Ovary (tissue), 9 donors: ENCODE results near the gene GABRG3. TPM values are rescaled to one million over a fixed set of nuclear protein-coding genes. Genes with fewer than 3 reads are reported as not detected.

Source experiments
- DNase-seq, 5 donors: peaks; one replicate each; pipeline ENCODE4 v3.0.0-alpha.2; 2019 to 2020
- H3K27ac ChIP-seq, 2 donors: fragments of 200-600 bp; one replicate each; pipeline versions ENCODE4 v1.5.1 to v1.8.0; 2019 to 2022
- H3K27me3 ChIP-seq: fragments of 200-600 bp; one replicate; pipeline ENCODE4 v1.8.0; 2022
- H3K36me3 ChIP-seq: fragments of 200-600 bp; sonication (generic); one replicate; pipeline ENCODE4 v1.5.1; 2019
- H3K4me1 ChIP-seq: one replicate; pipeline ENCODE4 v1.8.1; 2013; ENCODE audit warnings: mild to moderate bottlenecking, moderate library complexity; ENCODE audit not compliant: insufficient read depth
- H3K4me3 ChIP-seq: fragments of 200-600 bp; sonication (generic); one replicate; pipeline ENCODE4 v1.5.1; 2017
- H3K9me3 ChIP-seq, 2 donors: fragments of 200-600 bp in 1 of 2; sonication (generic) in 1 of 2; one replicate each; pipeline versions ENCODE4 v1.5.1 to v1.8.1; 2013 to 2019; ENCODE audit warnings: mild to moderate bottlenecking in 1 of 2, moderate library complexity in 1 of 2
- EP300 ChIP-seq: sonication (generic); formaldehyde crosslinking; IDR thresholded peaks from one replicate; pipeline ENCODE4 v1.6.1; 2017; ENCODE audit warnings: antibody characterized with exemption
- POLR2A ChIP-seq: fragments of 450-650 bp; IDR thresholded peaks from one replicate; pipeline ENCODE4 v1.6.1; 2017; ENCODE audit warnings: antibody characterized with exemption, mild to moderate bottlenecking, moderate library complexity
- WGBS, 3 donors: extraction: QIAGEN DNeasy Blood & Tissue Kit in 1 of 3; methylation state at CpG; one replicate each; pipeline versions ENCODE4 v1.1.5 to v1.1.7; 2013 to 2017; 5-methylcytosine and 5-hydroxymethylcytosine counted together
- intact Hi-C, 4 donors: fragments of 100-400 bp; cut with DNase I; formaldehyde crosslinking; loops; one replicate each; pipeline versions ENCODE4 v1.11.0 to v1.15.1; 2022 to 2023
- polyA plus RNA-seq, 2 donors: library from polyadenylated mRNA; stranded (reverse); fragments of 200-250 nt in 1 of 2; fragments of 350-450 nt in 1 of 2; fragmentation: Illumina TruSeq in 1 of 2; extraction: RNeasy Lipid Tissue Mini Kit (QIAGEN cat#74804) in 1 of 2; gene quantifications; one replicate each; pipeline ENCODE4 v1.2.3, GENCODE V29; 2013 to 2014
- total RNA-seq, 7 donors: library from RNA; depleted of rRNA in 2 of 7; stranded (reverse); fragments of >200 nt in 2 of 7; fragmentation: NEBNext Ultra II Directional in 3 of 7; extraction: Animal tissue kit (Norgen Biotek cat#: 25700) in 3 of 7; gene quantifications; one replicate each; pipeline versions ENCODE4 v1.1.0 to v1.2.4, GENCODE V29; 2016 to 2023
- TF ChIP-seq, protein P1 (sequence below), 3 donors: fragments of 450-650 bp in 2 of 3; fragments of 200-600 bp in 1 of 3; IDR thresholded peaks; one replicate each; pipeline versions ENCODE4 v1.5.1 to v1.8.0; 2016 to 2022; ENCODE audit warnings: antibody characterized with exemption in 3 of 3, mild to moderate bottlenecking in 1 of 3
- donor health status: DM: no; HTN: no; CAD: no; lungs with moderate emphysema.
- donor health status: DM: no; HTN: no; CAD: no.
- donor health status: Bipolar disorder and iron deficiency.
- donor health status: DM: yes; HTN: yes; CAD: no.
- donor health status: DM: no; HTN: no; CAD: no.
- donor health status: DM: yes; HTN: yes; CAD: no.

GABRG3 gene
- total and polyA plus RNA-seq, 9 donors = 0.01 to 0.18 (median 0.13) TPM; not detected in 6

- TF ChIP-seq, protein P1, sequence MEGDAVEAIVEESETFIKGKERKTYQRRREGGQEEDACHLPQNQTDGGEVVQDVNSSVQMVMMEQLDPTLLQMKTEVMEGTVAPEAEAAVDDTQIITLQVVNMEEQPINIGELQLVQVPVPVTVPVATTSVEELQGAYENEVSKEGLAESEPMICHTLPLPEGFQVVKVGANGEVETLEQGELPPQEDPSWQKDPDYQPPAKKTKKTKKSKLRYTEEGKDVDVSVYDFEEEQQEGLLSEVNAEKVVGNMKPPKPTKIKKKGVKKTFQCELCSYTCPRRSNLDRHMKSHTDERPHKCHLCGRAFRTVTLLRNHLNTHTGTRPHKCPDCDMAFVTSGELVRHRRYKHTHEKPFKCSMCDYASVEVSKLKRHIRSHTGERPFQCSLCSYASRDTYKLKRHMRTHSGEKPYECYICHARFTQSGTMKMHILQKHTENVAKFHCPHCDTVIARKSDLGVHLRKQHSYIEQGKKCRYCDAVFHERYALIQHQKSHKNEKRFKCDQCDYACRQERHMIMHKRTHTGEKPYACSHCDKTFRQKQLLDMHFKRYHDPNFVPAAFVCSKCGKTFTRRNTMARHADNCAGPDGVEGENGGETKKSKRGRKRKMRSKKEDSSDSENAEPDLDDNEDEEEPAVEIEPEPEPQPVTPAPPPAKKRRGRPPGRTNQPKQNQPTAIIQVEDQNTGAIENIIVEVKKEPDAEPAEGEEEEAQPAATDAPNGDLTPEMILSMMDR (IDR thresholded peaks at IDR 0.05) = no peak
- no peak for TF ChIP-seq POLR2A
- TF ChIP-seq EP300 = no peak
- Histone ChIP-seq H3K36me3 (no peaks in the 10 kb centered on the region), H3K9me3 (no peaks in the 10 kb centered on the region), H3K4me3 (no peak overlapping the region), H3K27ac (no peak overlapping the region), H3K4me1 (no peaks in the 10 kb centered on the region), H3K27me3 (no peaks in the 10 kb centered on the region)
- intact Hi-C loops = no loop called here
- WGBS, 3 donors = 91 to 98% (median 97%) methylated on average over 1 of the region's 1 CpG
- DNase-seq = no peak
These were observed 143.5 kb downstream of the GABRG3 start for GRCh38 chr15:27114473-27114872.

- no peak for DNase-seq
- intact Hi-C loops = no loop called here
- no peaks in the 10 kb centered on the region for H3K27me3 ChIP-seq
- H3K27ac ChIP-seq = no peak overlapping the region
- H3K36me3 ChIP-seq = no peaks in the 10 kb centered on the region
- WGBS, 3 donors = 49 to 63% (median 61%) methylated on average over 5 of the region's 5 CpGs
- no peak overlapping the region for H3K4me3 ChIP-seq
- no peaks in the 10 kb centered on the region for H3K9me3 ChIP-seq
- H3K4me1 ChIP-seq = no peaks in the 10 kb centered on the region
- TF ChIP-seq EP300 (no peak), POLR2A (no peak)
- TF ChIP-seq, protein P1 (IDR thresholded peaks at IDR 0.05) = no peak
These were observed 148.8 kb downstream of the GABRG3 start for GRCh38 chr15:27119695-27120266.

GRCh38 chr15:27121672-27122071, 150.7 kb downstream of the GABRG3 start:
- 87 to 91% (median 88%) methylated on average over 2 of the region's 2 CpGs for WGBS, 3 donors
- Histone ChIP-seq H3K36me3 (no peaks in the 10 kb centered on the region), H3K27me3 (no peaks in the 10 kb centered on the region), H3K27ac (no peak overlapping the region), H3K9me3 (no peaks in the 10 kb centered on the region), H3K4me1 (no peaks in the 10 kb centered on the region), H3K4me3 (no peak overlapping the region)
- intact Hi-C loops = no loop called here
- DNase-seq = no peak
- TF ChIP-seq, protein P1 (IDR thresholded peaks at IDR 0.05) = no peak
- no peak for TF ChIP-seq EP300
- no peak for TF ChIP-seq POLR2A

DNA sequence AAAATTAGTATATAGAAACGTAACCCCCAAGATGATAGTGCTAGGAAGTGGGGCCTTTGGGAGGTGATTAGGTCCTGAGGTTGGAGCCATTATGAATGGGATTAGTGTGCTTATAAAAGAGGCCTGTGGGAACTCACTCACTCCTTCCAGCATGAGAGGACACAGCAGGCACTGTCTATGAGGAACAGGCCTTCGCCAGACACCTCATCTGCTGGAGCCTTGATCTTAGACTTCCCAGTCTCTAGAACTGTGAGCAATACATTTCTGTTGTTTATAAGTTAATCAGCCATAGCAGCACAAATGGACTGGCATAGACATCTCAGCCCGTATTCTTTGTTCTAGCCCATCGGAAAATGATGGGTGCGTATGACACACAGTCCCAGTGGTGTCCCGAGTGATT, 152.3 kb downstream of the GABRG3 start:
- 86 to 93% (median 90%) methylated on average over 6 of the region's 6 CpGs for WGBS, 3 donors
- no peaks in the 10 kb centered on the region for H3K9me3 ChIP-seq
- H3K27me3 ChIP-seq = no peaks in the 10 kb centered on the region
- TF ChIP-seq EP300 = no peak
- TF ChIP-seq, protein P1 (IDR thresholded peaks at IDR 0.05) = no peak
- no peak for TF ChIP-seq POLR2A
- no peaks in the 10 kb centered on the region for H3K36me3 ChIP-seq
- no peak for DNase-seq
- H3K4me3 ChIP-seq = no peak overlapping the region
- no peak overlapping the region for H3K27ac ChIP-seq
- intact Hi-C loops = no loop called here
- no peaks in the 10 kb centered on the region for H3K4me1 ChIP-seq
